NB4 (cell line): ENCODE measurements around the gene NAALADL2.
"Not testable (repeated sequence)": the region's sequence is repeated elsewhere in the genome, so short reads cannot be mapped to it uniquely, and the experiment has no call there.

ENCODE experiments used
- MYC ChIP-seq: IDR thresholded peaks from 2 replicates; pipeline ENCODE4 v1.6.1; 2011; ENCODE audit warnings: low read depth, low read length
- POLR2A ChIP-seq: IDR thresholded peaks from 2 replicates; pipeline ENCODE4 v1.6.1; 2011; ENCODE audit warnings: mild to moderate bottlenecking; ENCODE audit not compliant: insufficient read length; ENCODE audit errors: extremely low read depth
- TF ChIP-seq, protein P1 (sequence below): IDR thresholded peaks from 2 replicates; pipeline ENCODE4 v1.6.1; 2011; ENCODE audit warnings: low read depth, low read length
- TF ChIP-seq, protein P2 (sequence below): IDR thresholded peaks from one replicate; pipeline ENCODE4 v1.5.1; 2012; ENCODE audit warnings: low read depth, low read length

DNA sequence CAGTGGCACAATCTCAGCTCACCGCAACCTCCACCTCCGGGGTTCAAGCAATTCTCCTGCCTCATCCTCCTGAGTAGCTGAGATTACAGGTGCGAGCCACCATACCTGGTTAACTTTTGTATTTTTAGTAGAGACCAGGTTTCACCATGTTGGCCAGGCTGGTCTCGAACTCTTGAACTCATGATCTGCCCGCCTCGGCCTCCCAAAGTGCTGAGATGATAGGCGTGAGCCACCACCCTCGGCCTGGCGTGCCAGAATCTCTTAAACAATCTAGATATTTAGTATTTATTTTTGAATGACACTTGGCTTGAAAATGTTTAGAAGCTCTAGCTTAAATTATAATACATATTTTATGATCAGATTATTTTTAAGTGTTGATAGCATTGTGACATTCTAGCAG lies 755.0 kb downstream of the NAALADL2 start:
- TF ChIP-seq, protein P1, sequence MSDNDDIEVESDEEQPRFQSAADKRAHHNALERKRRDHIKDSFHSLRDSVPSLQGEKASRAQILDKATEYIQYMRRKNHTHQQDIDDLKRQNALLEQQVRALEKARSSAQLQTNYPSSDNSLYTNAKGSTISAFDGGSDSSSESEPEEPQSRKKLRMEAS, result not testable (repeated sequence)
- TF ChIP-seq, protein P2, sequence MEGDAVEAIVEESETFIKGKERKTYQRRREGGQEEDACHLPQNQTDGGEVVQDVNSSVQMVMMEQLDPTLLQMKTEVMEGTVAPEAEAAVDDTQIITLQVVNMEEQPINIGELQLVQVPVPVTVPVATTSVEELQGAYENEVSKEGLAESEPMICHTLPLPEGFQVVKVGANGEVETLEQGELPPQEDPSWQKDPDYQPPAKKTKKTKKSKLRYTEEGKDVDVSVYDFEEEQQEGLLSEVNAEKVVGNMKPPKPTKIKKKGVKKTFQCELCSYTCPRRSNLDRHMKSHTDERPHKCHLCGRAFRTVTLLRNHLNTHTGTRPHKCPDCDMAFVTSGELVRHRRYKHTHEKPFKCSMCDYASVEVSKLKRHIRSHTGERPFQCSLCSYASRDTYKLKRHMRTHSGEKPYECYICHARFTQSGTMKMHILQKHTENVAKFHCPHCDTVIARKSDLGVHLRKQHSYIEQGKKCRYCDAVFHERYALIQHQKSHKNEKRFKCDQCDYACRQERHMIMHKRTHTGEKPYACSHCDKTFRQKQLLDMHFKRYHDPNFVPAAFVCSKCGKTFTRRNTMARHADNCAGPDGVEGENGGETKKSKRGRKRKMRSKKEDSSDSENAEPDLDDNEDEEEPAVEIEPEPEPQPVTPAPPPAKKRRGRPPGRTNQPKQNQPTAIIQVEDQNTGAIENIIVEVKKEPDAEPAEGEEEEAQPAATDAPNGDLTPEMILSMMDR, result not testable (repeated sequence)
- not testable (repeated sequence) for TF ChIP-seq POLR2A, MYC
